Activated CD4-positive, alpha-beta T cell treated with anti-CD3 and anti-CD28 coated beads, Interleukin-2, Interleukin-4, amounts not matched to agents 100 ng/mL and 50 ng/mL, durations not matched to agents 16 hours and 8 hours (primary cell): ENCODE results near the gene RTP3.

Source experiments
- DNase-seq: peaks from one replicate; pipeline ENCODE4 v3.0.0-alpha.2; 2020; ENCODE audit warnings: low spot score

The RTP3 gene

DNA sequence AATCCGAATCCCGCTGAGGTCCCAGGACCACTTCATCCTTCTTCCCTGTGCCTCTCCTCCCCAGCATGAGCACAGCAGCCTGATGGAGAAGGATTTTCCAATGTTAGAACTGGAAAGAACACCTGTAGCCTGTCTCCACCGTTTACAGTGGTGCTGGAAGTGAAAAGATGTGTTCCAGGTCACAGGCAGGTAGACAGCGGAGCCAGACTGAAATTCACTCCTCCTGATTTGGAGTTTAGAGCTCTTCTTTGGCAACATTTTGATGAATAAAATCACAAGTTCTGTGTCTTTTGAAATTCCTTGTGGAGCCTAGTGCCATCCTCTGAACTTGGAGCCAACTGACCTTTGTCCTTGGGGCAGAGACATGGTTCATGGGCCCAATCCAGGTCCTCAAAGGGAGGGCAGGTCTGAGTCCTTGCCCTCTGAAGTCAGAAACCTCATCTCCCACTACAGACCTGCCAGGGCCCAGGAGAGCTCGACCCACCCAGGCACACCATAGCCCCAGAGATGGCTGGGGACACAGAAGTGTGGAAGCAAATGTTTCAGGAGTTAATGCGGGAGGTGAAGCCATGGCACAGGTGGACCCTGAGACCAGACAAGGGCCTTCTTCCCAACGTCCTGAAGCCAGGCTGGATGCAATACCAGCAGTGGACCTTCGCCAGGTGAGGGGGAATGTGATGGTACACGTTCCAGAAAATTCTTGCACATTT, at the start of gene RTP3:
TSS of gene RTP3 (plus strand) at position 421 of the 710 bp plus-strand sequence. CDS start at position 508, 87 bp downstream.
- no peak for DNase-seq

DNA sequence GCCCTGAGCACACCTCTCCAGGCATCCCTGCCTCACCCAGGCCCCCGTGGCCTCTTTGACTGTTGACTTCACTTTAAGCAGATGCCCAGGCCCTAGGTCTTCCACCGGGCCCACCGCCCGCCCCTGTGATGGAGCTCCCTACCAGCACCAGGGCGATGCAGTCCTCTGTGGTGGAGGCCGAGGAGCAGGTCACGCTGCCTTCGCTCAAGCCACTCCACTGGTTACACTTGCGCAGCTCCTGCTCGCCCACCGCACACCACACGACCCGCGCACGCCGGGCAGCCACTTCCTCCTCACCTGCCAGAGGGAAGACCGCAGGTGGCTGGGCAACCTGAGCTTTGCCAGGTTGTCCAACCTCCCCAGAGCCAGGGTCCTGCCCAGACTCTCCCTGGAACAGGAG, 49.1 kb upstream of the RTP3 start:
- DNase-seq, result no peak

DNA sequence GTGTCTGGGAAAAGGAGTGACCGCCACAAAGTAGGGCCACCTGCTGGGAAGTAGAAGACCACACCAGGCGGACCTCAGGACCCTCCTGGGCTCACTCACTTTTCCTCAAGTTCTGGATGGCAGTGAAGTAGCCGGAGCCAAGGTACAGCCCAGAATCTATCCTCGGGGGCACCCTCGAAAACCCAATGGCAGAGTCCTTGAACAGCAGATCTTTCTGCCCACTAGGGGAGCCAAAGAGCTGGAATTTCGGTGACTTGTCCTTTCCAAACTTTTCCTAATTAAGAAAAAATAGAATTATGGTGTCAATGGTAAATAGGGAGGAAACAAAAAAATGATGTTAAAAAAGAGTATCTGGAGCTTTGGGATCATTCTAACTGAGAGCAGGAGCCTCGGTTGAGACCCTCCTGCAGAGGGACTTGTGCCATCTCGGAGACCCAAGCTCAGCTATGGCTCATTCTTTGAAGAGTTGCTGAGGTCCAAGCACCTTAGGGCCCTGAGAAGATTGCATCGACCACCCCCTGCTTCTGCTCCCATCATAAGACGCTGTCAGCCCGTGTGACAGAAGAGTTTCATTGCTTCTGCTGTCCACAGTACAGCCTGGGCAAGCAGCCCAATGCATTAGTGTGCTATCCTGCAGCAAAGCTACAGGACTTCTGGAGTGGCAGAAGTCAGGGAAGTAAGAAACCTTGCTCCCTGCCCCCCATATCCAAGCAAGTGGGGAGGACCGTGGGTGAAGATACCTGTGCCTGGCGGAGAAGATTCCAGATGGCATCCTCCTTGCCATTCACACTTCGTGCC, 47.8 kb upstream of the RTP3 start:
- no peak for DNase-seq

DNA sequence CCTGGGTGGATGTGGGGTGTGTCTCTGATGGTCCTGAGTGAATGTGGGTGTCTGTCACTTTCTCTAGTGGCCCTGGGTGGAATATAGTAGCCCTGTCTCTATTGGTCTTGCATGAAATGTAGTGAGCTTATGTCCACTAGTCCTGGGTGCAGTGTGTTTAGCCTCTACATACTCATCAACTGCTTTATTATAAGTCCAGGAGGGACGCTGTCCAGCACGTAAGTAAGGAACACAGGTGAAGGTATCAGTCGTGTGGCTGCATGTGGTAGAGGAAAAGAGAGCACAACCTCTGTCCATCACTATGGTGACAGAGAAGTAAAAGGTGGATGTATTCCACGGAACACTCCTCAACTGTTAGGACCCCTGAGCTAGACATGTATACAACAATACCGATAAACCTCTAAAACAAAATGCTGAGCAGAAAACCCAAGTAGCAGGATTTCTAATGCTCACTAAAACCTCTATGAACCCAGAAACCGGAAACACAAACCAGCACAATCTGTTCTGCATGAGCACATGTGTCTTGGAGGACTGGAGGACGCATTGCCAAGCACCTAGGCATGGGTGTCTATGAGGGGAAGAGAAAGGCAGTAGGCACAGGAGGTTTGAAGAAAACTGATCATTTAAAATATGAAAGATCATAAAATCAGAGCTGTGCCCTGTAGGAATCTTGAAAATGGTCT, 44.1 kb upstream of the RTP3 start:
- no peak for DNase-seq

DNA sequence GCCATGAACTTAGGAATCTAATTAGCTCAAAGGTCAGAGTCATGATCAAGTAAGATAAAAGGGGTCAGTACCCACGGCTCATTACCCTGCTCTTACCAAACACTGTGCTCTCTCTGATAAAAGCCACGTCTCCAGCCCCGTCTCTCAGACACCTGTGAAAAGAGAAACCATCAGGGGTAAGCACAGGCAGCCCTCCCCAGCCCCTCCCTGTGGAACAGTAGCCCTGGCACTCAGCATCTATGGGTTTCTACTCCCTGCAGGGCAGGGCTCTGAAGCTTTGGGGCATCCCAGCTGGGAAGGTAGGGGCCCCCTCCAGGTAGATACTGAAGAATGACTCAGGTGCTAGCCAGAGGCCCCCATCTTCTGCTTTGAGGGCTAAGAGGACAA, 43.6 kb upstream of the RTP3 start:
- DNase-seq, result no peak

DNA sequence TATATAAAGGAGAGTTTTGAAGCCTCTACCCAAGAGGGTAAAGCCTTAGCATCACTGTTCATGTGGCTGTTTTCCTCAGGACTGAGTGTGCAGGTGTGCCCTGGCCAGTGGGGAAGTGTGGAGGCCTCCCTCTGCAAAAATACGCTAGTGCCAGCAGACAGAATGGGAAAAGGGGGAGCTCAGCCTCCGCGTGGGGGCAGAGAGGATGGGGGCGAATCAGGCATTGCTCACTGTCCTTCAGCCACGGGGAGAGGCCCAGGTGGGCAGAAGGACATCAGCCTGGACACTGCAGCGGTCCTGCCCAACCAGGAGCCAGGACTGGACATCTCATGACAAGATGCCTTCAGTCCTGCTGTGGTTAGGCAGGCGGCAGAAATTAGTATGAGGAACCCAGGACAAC, 43.2 kb upstream of the RTP3 start:
- DNase-seq, result no peak

DNA sequence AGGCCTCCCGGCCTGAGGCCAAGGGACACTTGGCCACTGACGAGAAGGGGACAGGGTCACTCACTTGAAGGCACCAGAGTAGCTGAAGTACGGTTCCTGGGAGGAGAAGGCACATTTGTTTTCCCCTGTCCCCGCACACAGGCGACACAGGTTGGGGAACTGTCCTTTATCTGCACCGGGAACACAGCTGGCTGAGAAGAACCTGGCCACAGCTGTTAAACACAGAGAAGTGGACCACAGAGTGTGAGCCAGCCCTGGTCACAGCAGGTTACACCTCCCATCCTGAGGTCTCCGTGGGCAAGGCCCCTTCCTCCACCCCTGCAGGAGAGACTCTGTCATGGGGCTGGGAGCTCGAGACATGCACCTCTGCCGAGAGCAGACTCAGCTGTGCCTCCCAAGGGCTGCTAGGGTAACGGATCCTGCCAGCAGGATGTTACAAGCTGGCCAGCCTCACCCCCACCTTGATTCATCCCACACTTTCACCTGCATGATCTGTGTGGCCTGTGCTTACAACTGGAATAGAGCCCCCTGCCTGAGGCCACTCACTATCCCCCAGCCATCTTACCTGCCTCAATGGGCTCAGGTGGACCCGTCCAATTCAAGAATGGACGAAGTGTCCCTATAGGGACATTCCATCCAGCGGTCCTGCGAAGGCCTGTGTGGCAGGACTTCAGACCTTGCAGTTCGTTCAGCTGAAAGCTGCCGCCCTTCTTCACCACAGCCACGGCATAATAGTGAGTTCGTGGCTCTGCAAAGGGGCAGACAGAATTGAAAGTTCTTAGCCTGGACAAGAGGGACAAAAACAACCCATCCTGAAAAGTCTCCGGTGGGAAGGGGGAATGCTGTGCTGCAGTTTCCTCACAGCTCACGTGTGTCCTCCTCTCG, 42.3 kb upstream of the RTP3 start:
- DNase-seq, result no peak

DNA sequence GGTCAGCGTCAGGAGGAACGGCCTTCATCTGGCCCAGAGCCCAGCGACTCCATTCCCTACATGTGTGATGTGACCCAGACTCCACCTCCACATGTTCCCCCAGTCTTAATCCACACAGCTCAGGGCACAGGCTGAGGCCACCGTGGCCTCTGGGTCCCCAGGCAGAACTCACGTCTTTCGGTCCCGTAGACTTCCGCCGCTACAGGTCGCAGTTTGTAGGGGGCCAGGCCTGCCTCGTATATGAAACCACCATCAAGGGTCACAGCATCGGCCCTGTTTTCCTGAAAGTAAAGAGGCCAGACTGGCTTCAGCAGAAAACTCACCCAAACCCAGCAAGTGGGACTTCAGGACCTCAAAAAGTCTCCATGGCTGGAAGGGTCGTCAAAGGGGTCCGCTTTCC, 41.7 kb upstream of the RTP3 start:
- no peak for DNase-seq

DNA sequence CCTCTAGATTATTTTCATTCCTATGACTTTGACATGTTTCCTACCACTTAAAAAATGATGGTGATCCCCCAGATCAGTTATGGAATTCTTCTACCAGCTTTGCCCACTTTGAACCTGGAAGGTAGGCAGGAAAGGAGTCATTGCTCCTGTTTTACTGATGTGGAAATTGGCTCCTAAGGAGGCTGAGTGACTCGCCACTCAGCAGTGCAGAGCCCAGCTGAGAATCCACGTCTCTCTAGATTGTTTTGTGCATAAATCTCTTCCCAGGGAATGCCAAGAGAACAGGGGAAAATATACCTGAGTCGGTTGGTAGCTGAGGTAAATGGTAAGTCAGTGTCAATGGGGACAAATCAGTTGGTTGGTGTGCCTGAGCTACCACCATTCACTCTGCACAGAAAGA, 37.7 kb upstream of the RTP3 start:
- no peak for DNase-seq

DNA sequence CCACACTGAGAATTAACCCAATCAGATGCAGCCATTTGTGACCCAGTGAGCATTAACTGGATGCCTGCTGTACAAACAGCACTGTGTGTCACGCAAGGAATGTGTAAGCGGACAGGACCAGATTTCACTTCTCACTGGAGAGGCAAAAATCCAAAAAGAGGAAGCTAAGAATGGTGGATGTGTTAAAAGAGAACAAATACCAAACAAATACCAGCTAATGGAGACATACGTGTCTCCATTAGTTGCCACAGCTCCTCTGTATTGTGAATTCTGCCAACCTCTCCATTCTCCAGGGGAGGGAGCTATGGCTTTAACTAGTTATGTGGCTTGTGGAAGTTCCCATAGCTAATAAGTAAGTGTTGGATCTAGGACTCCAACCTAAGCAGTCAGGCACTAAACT, 35.7 kb upstream of the RTP3 start:
- no peak for DNase-seq

DNA sequence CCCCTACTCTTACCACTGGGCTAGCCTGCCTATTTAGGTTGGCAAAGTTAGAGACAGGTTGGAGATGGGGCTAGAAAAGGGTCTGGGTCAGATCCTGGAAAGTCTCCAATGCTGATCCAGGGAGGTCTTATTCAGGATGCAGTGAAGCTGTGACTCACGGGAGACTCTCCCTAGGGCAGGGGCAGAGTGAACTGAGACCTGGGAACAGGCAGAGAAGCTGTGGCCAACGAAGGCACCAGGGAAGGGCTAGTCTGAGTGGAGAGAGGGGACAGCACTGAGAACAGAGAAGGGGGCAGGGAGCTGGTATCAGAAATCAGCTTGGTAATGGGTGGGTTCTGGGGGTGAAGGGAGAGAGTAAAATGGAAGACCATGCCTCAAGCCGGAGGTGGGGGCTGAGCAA, 35.3 kb upstream of the RTP3 start:
- DNase-seq, result no peak

DNA sequence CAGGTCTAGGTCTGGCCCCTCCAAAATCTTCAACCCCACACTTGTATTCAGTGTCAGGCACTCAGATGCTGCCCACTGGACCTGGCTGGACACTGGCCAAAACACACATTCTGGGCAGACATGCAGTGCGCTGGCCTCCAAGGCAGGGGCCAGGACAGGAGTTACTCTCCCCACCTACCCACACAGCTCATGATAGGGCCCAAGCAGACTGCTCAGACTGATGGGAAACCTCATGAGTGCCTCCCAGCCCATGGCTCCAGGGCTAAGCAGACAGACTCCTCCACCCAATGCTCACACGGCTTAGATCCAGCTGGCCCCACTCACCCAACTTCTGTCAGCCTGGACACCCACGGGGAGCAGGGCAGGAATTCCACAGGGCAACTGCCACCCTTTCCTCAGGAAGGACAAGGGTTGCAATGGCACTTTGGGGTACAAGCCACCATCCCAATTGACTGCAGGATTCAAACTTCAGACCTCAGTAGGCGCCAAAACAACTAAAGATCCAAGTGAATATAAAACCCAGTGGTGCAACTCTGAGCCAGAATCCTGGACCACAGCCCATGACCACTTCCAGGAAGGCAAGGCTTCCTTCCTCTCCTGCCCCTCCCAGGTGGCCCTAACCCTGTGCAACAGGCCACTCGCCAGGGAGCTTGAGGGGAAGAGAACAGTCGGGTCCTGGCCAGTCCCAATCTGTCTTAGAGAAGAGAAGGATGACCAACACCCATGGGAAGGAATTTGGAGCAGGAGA, 34.5 kb upstream of the RTP3 start:
- no peak for DNase-seq

DNA sequence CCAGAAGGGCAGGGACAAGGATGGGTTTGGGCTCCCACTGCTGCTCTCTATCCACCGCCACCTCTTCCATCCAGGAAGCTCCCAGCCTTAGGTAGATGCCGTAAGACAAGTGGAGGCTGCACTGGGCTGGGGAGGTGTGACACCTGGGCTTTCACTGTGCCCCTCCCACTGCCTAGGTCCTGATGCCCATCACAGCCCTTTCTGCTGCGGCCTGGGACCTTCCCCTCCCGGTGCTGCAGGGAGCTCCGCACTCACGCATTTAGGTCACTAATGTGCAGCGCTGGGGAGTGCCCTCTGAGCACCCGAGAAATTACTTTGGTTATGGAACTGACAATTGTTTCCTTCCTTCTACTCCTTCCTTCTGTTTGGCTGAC, 33.9 kb upstream of the RTP3 start:
- no peak for DNase-seq

DNA sequence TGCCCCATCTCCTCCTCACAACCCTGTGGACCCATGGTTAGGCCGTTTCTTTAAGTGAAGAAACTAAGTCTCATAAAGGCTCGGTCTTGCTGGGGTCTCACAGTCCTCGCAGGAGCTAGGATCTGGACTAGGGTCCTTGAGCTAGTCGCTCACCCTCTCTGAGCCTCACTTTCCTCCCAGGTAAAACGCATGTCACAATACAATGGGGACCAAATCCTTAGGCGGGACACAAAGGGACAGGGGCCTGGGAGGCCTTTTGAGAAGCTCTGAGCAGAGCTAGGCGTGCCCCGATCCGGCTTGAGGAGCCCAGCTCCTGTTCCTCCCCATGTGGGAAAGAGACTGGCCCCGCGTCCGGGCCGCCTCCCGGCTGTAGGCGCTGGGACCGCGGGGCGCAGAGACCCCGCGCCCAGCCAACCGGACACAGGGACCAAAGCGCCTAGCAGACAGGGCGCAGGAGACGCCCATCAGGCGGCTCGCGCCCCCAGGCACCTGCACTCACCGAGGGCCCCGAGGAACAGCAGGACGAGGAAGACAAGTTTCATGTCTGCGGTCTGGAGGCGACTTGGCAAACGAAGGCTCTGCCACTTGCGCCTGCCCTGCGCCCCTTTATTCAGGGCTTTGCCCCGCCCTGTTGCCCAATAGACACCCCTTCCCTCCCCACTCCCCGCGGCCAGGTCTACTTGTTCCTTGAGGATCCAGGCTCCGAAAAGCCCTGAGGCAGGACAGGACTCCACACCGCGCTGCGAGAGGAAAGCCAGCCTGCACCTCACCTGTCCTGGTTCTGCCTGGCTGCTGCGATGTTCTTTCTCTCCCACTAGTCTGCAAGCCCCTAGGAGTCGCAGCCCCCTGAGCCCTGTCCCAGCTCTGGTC, 33.2 kb upstream of the RTP3 start, which contains the start of gene LTF:
TSS of gene LTF (minus strand) at position 580 of the 870 bp plus-strand sequence. CDS start at position 542, 38 bp downstream.
- DNase-seq, result no peak

DNA sequence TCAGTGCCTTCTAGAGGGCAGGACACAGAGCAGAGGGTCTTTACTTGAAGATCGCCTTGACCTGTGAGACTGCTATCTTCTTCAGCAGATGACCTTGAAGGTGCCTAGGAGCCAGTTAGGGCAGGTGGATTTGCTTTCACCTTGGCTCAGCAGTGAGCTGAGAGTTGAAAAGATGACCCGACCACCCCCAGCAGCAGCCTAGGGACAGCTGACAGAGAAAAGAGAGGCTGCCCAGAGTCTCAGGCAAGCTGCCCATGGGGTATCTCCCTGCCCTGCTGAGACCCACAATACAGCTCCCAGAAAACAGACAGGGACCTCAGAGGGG, 32.6 kb upstream of the RTP3 start:
- no peak for DNase-seq

DNA sequence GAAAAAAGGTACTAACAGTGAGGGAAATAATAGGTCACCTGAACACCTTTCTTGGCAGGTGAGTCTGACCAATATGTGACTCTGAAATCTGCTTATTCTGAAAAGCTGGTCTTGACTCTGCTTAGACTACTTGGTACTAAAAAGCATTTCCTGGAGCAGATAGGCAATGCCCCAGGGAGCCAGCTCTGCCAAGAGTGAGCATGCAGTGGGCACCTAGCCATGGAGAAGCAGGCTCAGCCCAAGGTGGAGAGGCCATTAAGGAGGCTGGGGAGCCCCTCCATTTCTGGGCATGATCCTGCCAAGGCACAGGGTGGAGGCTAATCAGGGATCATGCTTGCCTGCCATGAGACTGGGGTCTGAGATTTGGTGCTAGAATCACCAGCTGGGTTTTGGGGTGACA, 31.5 kb upstream of the RTP3 start:
- DNase-seq, result no peak

DNA sequence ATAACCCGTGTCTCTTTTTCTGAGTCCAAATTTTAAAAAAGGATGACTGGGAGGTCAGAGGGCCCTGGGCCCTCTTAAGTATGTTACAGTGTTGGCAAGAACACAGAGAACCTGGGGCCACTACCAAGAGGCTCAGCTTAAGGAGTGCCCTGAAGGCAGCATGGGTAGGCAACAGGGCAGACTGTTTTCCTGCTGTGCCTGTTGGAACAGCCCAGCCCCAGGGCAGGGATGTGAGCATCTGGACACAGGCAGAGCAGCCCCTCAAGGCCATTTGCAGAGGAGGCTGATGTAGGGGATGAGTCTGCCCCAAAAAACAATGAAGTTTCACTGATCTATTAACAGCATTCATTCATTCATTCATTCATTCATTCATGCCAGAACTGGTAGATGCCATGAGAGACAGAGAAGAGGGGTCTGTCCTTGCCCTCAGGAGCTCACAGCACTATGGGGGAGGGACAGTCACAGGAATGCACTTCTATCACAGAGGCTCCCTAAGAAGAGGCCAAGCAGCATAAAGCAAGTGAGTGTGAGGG, 30.8 kb upstream of the RTP3 start:
- no peak for DNase-seq

DNA sequence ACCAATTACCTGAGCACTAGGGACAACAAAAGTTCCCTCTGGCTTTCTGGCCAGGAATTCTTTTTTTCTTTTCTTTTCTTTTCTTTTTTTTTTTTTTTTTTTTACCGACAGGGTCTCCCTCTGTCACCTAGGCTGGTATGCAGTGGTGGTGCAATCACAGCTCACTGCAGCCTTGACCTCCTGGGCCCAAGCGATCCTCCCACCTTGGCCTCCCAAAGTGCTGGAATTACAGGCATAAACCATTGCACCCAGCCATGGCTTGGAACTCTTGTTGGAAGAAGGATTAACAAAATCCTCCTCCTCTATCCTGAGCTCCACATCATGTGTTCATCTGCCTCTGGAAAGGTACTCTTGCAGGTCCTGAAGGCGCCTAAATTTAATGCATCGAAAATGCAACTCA, 30.2 kb upstream of the RTP3 start:
- no peak for DNase-seq

DNA sequence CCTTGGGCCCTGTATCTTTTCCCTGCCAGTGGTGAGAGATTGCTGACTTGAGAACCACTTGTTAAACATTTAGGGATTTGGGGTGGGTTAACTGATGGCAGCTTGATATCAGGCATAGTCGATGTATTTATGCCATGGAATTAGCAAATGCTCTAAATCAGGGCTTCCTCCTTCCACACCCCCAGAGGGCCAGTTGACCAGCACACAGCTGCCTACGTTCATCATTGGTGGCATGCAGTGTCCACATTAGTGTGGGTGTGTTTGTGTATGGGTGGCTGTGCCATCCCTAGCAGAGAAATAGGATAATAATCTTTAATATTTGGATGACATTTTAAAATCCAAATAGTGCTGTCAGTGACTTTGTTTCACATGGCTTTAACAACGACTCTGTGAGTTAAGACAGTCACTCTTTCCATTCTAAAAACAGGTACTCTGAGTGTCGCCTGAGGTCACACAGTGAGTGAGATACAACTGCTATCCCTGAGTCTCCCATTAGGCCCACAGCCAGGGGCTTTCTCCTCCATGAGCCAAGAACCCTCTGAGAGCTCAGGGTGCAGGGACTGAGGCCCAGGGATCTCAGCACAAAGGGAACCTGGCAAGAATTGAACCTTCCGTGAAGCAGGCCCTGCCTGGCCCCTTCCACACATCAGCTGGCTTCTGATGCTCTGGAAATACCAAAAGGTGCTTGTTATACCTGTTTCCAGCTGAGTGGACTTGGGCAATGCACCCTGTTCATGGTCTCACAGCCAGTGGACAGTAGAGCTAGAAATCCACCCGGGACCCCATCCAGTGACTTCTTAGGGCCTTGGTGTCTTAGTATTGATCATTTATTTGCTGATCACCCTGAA, 28.8 kb upstream of the RTP3 start:
- DNase-seq, result no peak
